DND-41 (cell line): ENCODE results near the gene ZNF106.

ENCODE experiments used
- ATAC-seq: fragments of 200-7000 bp; cut with Tn5 transposase; 3 replicates; pipeline ENCODE4 v1.9.1; 2021; ENCODE audit warnings: low read depth; ENCODE audit not compliant: insufficient read depth
- DNase-seq: peaks from one replicate; pipeline ENCODE4 v3.0.0-alpha.2; 2020
- H2AFZ ChIP-seq: 2 replicates; pipeline ENCODE4 v1.6.0; 2012; ENCODE audit warnings: low read depth, low read length
- H3K27ac ChIP-seq: 2 replicates; pipeline ENCODE4 v1.5.1; 2012; ENCODE audit warnings: low read length, inconsistent platforms
- H3K27me3 ChIP-seq: fragments of 200-600 bp; sonication (generic); 2 replicates; pipeline ENCODE4 v1.6.0; 2012; ENCODE audit warnings: low read length, mild to moderate bottlenecking, inconsistent platforms; ENCODE audit not compliant: insufficient read depth, poor library complexity
- H3K36me3 ChIP-seq: 2 replicates; pipeline ENCODE4 v1.5.1; 2012; ENCODE audit warnings: low read length, inconsistent platforms; ENCODE audit not compliant: insufficient read depth
- H3K4me1 ChIP-seq: 2 replicates; pipeline ENCODE4 v1.5.1; 2012; ENCODE audit warnings: mild to moderate bottlenecking, low read length; ENCODE audit not compliant: insufficient read depth
- H3K4me2 ChIP-seq: 2 replicates; pipeline ENCODE4 v1.6.0; 2012; ENCODE audit warnings: mild to moderate bottlenecking, moderate library complexity, low read length, inconsistent platforms; ENCODE audit not compliant: insufficient read depth
- H3K4me3 ChIP-seq, 2 experiments: fragments of 200-600 bp in 1 of 2; shearing (Covaris generic) in 1 of 2; 2 replicates each; pipeline ENCODE4 v1.5.1; 2012 to 2016; ENCODE audit warnings: inconsistent platforms in 2 of 2, low read length in 2 of 2, mild to moderate bottlenecking in 2 of 2, low read depth in 1 of 2, moderate library complexity in 1 of 2
- H3K79me2 ChIP-seq: 2 replicates; pipeline ENCODE4 v1.6.0; 2012; ENCODE audit warnings: low read length, inconsistent platforms; ENCODE audit not compliant: insufficient read depth
- H3K9ac ChIP-seq: 2 replicates; pipeline ENCODE4 v1.6.0; 2012; ENCODE audit warnings: low read depth, mild to moderate bottlenecking, inconsistent platforms, low read length, moderate library complexity
- H3K9me3 ChIP-seq: 2 replicates; pipeline ENCODE4 v1.5.1; 2012; ENCODE audit warnings: low read length, moderate library complexity, mild to moderate bottlenecking, inconsistent platforms; ENCODE audit not compliant: insufficient read depth, severe bottlenecking
- H4K20me1 ChIP-seq: 2 replicates; pipeline ENCODE4 v1.6.0; 2012; ENCODE audit warnings: low read length; ENCODE audit not compliant: insufficient read depth
- EZH2 ChIP-seq: IDR thresholded peaks from 3 replicates; pipeline ENCODE4 v1.6.1; 2012; ENCODE audit warnings: borderline replicate concordance, low read depth, mild to moderate bottlenecking, moderate library complexity, low read length, inconsistent platforms; ENCODE audit not compliant: severe bottlenecking
- TF ChIP-seq, protein P1 (sequence below): IDR thresholded peaks from 2 replicates; pipeline ENCODE4 v1.5.1; 2012; ENCODE audit warnings: borderline replicate concordance, low read length, moderate library complexity, mild to moderate bottlenecking; ENCODE audit not compliant: poor library complexity, severe bottlenecking; ENCODE audit errors: extremely low read depth

Gene ZNF106

DNA sequence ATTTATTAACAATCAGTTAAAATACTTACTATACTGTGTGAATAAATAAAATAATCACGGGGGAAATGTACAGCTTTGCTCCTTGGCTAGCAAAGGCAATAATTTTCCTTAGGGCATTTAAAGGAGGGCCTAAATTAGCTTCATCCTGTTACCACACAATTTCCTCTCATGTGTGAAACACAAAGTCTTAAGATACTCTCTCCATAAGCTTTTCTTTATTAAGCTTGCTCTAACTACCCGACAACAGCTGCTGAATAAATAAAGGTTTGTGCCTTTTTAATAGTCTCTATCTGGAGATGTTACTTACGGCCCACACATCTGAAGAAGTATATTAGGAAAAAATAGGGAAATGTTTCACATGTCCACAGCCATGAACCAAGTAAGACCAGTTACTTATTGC is 29.7 kb downstream of the ZNF106 start:
- no peak for TF ChIP-seq EZH2
- TF ChIP-seq, protein P1, sequence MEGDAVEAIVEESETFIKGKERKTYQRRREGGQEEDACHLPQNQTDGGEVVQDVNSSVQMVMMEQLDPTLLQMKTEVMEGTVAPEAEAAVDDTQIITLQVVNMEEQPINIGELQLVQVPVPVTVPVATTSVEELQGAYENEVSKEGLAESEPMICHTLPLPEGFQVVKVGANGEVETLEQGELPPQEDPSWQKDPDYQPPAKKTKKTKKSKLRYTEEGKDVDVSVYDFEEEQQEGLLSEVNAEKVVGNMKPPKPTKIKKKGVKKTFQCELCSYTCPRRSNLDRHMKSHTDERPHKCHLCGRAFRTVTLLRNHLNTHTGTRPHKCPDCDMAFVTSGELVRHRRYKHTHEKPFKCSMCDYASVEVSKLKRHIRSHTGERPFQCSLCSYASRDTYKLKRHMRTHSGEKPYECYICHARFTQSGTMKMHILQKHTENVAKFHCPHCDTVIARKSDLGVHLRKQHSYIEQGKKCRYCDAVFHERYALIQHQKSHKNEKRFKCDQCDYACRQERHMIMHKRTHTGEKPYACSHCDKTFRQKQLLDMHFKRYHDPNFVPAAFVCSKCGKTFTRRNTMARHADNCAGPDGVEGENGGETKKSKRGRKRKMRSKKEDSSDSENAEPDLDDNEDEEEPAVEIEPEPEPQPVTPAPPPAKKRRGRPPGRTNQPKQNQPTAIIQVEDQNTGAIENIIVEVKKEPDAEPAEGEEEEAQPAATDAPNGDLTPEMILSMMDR = no peak
- H3K27ac ChIP-seq = no peak overlapping the region

DNA sequence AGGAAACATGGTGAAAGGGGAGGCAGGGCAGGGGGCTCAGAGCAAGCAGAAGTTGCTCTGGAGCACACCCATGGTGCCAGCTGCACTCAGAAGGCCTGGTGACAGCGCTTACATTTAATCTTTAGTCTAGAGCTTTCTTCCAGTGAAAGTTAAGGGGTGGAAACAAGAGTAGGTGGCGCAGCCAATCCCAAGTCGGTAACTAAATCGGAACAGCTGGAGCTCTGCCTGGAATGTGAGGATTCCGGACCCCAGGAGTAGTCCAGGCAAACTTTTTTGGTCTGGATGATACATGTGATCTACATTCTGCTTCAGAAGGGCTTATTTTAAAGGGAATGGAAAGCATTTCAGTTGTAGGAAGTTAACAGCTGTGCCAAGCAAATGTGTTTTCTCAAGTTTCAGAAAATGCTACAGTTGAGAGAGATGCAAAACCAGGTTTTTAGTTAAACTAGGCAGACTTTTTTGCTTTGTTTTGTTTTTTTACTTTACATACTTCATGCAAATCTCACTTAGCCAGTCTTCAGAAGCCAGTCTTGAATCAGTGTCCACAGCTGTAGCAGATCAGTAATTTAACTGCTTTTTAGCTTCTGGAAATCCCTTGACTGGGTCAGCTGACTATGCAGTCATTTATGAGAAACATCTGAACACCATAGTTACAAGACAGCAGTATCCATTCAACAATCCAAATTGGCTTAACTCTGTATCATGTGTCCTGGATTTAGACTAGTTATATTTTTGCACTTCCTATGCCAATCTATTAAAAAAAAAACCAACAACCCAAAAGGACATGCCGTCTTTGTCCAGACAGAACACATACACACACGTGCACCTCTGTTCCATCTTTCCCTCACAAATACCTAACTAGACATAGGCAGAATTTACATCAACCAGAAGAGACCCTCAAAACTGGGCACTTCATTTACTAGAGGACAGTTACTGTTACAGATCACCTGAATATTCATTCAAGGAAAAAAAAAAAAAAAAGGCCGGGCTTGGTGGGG is 33.2 kb downstream of the ZNF106 start:
- H3K79me2 ChIP-seq = no peaks in the 10 kb centered on the region
- no peaks in the 10 kb centered on the region for H4K20me1 ChIP-seq
- ATAC-seq (no peak), DNase-seq (no peak)
- H2AFZ ChIP-seq = no peak overlapping the region
- H3K36me3 ChIP-seq = no peaks in the 10 kb centered on the region; the same call in 1 of the 2 replicates
- no peaks in the 10 kb centered on the region for H3K4me1 ChIP-seq
- TF ChIP-seq EZH2 = no peak
- TF ChIP-seq, protein P1 = no peak
- no peak overlapping the region for H3K4me2 ChIP-seq
- H3K9me3 ChIP-seq = no peaks in the 10 kb centered on the region
- no peak overlapping the region for H3K27ac ChIP-seq
- no peaks in the 10 kb centered on the region for H3K27me3 ChIP-seq
- no peak overlapping the region for H3K9ac ChIP-seq
- H3K4me3 ChIP-seq = no peak overlapping the region

More for the DNA sequence above, 29.7 kb downstream of the ZNF106 start:
- peaks cover 9% of the 10 kb centered on the region; the same call in 1 of the 2 replicates for H3K36me3 ChIP-seq
- H3K4me3 ChIP-seq = no peak overlapping the region
- H3K9ac ChIP-seq = no peak overlapping the region
- H3K9me3 ChIP-seq = no peaks in the 10 kb centered on the region
- DNase-seq (no peak), ATAC-seq (no peak)
- H3K4me2 ChIP-seq = no peak overlapping the region
- no peaks in the 10 kb centered on the region for H3K79me2 ChIP-seq
- no peaks in the 10 kb centered on the region for H4K20me1 ChIP-seq
- H2AFZ ChIP-seq = no peak overlapping the region
- no peaks in the 10 kb centered on the region for H3K27me3 ChIP-seq
- H3K4me1 ChIP-seq = no peaks in the 10 kb centered on the region

DNA sequence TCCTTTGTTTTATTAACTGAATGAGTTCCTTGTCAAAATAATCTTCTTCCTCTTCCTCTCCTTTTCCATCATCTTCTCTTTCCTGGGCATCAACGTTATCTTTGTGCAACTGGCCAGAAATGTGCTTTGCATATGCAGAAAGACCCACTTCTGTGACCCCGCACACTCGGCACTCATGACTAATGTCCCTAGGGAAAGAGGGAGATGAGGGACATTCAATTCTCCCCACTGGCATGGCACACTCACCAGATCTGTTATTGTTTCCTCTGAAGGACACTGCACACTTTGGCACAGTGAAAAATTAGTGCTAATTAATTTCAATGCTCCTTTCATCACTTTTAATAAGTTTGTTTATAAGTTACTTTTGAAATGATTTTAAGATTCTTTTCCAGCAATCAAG is 34.0 kb downstream of the ZNF106 start:
- TF ChIP-seq, protein P1 = no peak
- no peak for TF ChIP-seq EZH2
- no peak for DNase-seq
- Histone ChIP-seq H3K4me3 (no peak overlapping the region), H3K4me1 (no peaks in the 10 kb centered on the region), H3K36me3 (no peaks in the 10 kb centered on the region; the same call in 1 of the 2 replicates), H2AFZ (no peak overlapping the region), H4K20me1 (no peaks in the 10 kb centered on the region), H3K27me3 (no peaks in the 10 kb centered on the region), H3K9ac (no peak overlapping the region), H3K27ac (no peak overlapping the region), H3K9me3 (no peaks in the 10 kb centered on the region), H3K79me2 (no peaks in the 10 kb centered on the region), H3K4me2 (no peak overlapping the region)
- no peak for ATAC-seq
